Activated T-helper 17 cell treated with anti-CD3 and anti-CD28 coated beads, Interleukin-2, amount 50 U/mL, for 72 hours (primary cell): ENCODE measurements around the gene UVSSA. TPM values are rescaled to one million over a fixed set of nuclear protein-coding genes. Genes with fewer than 3 reads are reported as not detected.

ENCODE experiments used
- ATAC-seq: fragments of 150-1000 bp; cut with Tn5 transposase; replicated peaks from 2 replicates; pipeline ENCODE4 v1.10.0; 2021; ENCODE audit warnings: mild to moderate bottlenecking, moderate library complexity
- H3K27ac Mint-ChIP-seq: one replicate; pipeline ENCODE4 v1.8.0; 2022; ENCODE audit warnings: mixed read lengths
- H3K27me3 Mint-ChIP-seq: one replicate; pipeline ENCODE4 v1.8.0; 2022; ENCODE audit warnings: mixed read lengths
- H3K36me3 Mint-ChIP-seq: one replicate; pipeline ENCODE4 v1.8.0; 2022; ENCODE audit warnings: low read depth, mild to moderate bottlenecking, mixed read lengths
- H3K4me1 Mint-ChIP-seq: one replicate; pipeline ENCODE4 v1.8.0; 2022; ENCODE audit warnings: mixed read lengths
- H3K4me3 Mint-ChIP-seq: one replicate; pipeline ENCODE4 v1.8.0; 2022; ENCODE audit warnings: mild to moderate bottlenecking, mixed read lengths
- H3K9me3 Mint-ChIP-seq: one replicate; pipeline ENCODE4 v1.8.0; 2022; ENCODE audit warnings: mixed read lengths
- total RNA-seq, 2 donors: library from RNA; stranded (reverse); gene quantifications; one replicate each; pipeline ENCODE4 v1.2.3, GENCODE V29; 2022

UVSSA gene
- total RNA-seq, 2 donors from 2014 or later, result 15.8 to 22.3 TPM

DNA sequence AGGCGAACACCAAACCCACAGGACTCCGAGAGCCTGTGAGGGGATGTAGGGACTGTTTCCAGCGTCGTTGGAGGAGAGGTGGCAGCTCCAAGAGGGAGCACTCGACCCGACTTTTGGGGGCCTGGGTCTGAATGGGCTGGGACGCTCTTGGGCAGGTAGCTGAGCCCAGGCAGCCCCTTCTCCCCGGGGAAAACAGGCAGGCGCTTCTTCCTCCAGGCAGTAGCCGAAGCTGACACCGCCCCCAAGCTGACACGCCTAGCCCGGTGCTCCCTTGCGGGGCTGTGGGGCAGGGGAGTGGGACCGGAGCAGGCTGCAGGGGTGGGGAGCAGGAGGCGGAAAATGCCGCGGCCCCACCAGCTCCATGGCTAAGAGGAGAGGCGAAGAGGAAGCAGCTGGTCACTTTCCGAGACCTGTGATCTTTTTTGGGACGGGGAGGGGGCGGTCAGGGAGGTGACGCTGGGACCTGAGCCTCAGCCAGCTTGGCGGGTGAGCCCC is 55.1 kb downstream of the UVSSA start:
- no peak for ATAC-seq
- Mint-ChIP-seq H3K36me3 (peaks cover 5% of the 10 kb centered on the region), H3K27ac (no peak overlapping the region), H3K4me3 (no peak overlapping the region), H3K27me3 (peaks cover 11% of the 10 kb centered on the region), H3K4me1 (no peaks in the 10 kb centered on the region), H3K9me3 (no peaks in the 10 kb centered on the region)

DNA sequence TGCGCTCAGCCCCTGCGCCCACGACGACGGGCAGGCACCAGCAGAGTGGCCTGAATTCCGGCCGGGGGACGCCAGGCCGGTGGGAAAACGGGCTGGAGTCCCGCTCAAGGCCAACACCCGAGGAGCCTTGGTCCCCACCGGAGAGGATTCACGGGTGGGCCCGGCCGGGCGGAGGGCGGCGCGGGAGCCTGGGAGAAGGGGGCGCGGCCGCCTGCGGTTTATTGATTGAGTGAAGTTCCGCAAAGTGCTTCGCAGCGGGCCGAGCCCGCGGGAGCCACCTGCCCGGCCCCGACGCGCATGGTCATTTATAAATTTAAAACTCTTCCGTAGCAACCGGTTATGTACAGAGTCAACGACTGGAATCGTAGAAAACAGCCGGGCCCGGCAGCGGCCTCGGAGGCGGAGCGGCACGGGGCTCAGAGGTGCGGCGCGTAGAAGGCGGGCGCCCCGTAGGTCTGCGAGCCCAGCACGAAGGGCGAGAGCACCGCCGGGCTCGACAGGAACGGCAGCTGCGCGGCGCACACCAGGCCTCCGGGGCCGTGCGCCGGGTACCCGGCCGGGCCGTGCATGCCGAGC is 55.6 kb downstream of the UVSSA start:
- H3K4me3 Mint-ChIP-seq, result no peak overlapping the region
- no peak overlapping the region for H3K27ac Mint-ChIP-seq
- H3K36me3 Mint-ChIP-seq, result peaks cover 5% of the 10 kb centered on the region
- no peaks in the 10 kb centered on the region for H3K9me3 Mint-ChIP-seq
- peaks cover 14% of the 10 kb centered on the region for H3K27me3 Mint-ChIP-seq
- H3K4me1 Mint-ChIP-seq, result no peaks in the 10 kb centered on the region
- no peak for ATAC-seq

DNA sequence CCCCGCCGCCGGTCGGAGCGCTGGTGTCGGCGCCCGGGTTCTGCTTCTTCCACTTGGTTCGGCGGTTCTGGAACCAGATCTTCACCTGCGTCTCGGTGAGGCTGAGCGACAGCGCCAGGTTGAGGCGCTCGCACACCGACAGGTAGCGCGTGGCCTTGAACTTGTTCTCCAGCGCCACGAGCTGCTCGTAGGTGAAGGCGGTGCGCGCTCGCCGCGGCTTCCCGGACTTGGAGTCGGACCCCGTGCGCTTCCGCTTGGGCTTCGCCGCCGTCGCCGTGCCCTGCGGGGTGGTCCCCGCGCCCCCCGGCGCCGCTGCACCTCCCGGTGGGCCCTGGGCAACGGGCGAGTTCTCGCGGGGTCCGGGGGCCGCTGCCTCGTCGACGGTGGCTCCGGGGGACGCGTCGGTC is 56.2 kb downstream of the UVSSA start:
- H3K27ac Mint-ChIP-seq, result no peak overlapping the region
- H3K36me3 Mint-ChIP-seq, result peaks cover 5% of the 10 kb centered on the region
- no peak for ATAC-seq
- no peaks in the 10 kb centered on the region for H3K4me1 Mint-ChIP-seq
- no peak overlapping the region for H3K4me3 Mint-ChIP-seq
- no peaks in the 10 kb centered on the region for H3K9me3 Mint-ChIP-seq
- peaks cover 16% of the 10 kb centered on the region for H3K27me3 Mint-ChIP-seq

DNA sequence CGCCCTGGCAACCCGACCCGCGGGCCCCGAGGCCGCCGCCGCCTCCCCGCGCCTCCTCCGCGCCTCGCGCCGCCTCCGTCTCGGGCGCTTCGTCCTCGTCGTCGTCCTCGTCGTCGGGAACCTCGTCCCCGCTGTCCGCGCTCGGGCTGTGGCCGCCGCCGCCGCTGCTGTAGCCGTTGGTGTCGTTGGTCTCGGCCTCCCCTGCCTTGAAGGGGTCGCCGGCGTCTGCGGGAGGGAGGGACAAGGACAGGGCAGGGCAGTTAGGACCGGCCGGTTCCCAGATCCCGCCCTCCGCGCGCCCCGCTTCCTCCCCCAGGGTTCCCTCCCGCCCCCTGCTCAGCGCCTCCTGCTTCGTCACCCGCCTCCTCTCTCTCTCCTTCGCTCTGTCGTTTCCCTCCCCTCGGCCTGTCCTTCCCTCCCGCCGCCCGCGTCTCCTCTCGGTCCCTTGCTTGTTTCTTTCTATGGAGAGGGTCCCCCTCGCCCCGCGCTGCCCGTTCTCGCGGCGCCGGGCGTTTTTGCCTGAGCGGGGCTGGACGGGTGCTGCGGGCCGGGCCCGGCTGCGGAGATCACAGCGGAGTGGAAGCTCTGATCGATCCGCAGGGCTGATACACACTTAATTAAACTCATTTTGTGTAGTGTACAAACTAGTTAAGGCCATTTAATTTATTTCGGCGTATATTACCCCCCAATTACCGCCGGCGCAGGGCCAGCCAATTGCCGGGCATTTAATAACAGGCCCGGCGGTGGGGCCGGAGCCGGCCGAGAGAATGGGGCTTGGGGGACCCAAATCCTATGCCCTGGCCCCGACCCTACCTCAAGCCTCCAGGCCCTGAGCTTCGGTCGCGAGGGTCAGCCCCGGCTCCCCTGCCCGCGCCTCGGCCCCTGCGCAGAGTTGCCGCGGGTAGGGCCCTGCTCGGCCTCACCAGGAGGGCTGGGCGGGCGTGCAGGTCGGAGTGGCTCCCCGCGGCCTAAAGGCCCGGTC is 56.9 kb downstream of the UVSSA start:
- no peak overlapping the region for H3K27ac Mint-ChIP-seq
- no peak for ATAC-seq
- H3K36me3 Mint-ChIP-seq, result peaks cover 5% of the 10 kb centered on the region
- no peaks in the 10 kb centered on the region for H3K9me3 Mint-ChIP-seq
- peaks cover 23% of the 10 kb centered on the region for H3K27me3 Mint-ChIP-seq
- no peak overlapping the region for H3K4me3 Mint-ChIP-seq
- no peaks in the 10 kb centered on the region for H3K4me1 Mint-ChIP-seq

DNA sequence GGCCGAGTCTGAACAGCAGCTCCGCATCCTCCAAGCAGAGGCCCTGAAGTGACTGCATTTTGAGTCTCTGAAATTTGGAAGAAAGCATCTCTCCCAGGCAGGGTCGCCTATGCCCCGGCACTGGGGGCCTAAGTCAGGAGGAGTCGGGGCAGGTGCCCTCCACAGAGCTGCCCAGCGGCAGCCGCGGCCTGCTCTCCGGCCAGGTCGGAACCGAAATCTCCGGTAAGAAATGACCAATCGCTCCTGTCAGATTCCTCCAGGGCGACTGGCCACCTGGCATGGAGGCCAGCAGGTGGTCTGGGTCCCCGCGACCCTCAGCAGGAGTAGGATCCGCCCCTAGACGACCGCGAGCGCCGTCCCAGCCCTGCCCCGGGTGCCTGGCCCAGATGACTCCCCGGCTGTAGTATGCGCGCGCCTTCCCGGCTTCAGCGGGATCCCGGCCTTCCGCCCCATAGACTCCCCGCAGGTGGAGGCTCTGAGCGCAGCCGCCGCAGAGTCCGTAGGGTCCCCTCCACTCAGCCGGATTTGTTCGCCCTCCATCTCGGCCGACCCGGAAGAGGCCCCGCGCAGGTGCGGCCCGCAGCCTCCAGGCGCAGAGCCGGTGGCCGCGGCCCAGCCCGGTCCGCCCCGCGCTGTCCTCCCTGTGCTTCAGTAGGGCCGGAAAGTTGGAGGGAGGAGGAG is 57.7 kb downstream of the UVSSA start:
- ATAC-seq, result no peak
- H3K27me3 Mint-ChIP-seq, result peaks cover 29% of the 10 kb centered on the region
- H3K4me3 Mint-ChIP-seq, result no peak overlapping the region
- H3K27ac Mint-ChIP-seq, result no peak overlapping the region
- H3K36me3 Mint-ChIP-seq, result peaks cover 5% of the 10 kb centered on the region
- H3K9me3 Mint-ChIP-seq, result no peaks in the 10 kb centered on the region
- H3K4me1 Mint-ChIP-seq, result no peaks in the 10 kb centered on the region

DNA sequence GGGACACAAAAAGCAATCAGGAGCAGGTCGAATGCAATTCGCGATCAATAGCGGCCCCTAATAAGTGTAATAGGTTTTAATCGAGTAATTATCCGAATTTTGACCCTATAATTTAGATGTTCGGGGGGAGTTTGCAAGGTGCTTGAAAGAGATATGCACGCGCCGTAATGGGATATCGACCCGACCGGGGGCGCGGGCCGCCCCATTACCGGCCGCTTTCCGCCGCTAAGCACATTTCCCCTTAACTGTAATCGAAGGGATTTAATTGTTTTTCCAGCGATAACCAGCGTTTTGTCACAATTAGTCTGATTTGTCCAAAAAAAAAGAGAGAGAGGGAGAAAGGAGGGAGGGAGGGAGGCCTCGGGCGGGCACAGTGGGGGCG is 58.2 kb downstream of the UVSSA start:
- no peak for ATAC-seq
- H3K27me3 Mint-ChIP-seq, result peaks cover 32% of the 10 kb centered on the region
- no peaks in the 10 kb centered on the region for H3K4me1 Mint-ChIP-seq
- peaks cover 5% of the 10 kb centered on the region for H3K36me3 Mint-ChIP-seq
- no peak overlapping the region for H3K4me3 Mint-ChIP-seq
- H3K9me3 Mint-ChIP-seq, result no peaks in the 10 kb centered on the region
- H3K27ac Mint-ChIP-seq, result no peak overlapping the region

DNA sequence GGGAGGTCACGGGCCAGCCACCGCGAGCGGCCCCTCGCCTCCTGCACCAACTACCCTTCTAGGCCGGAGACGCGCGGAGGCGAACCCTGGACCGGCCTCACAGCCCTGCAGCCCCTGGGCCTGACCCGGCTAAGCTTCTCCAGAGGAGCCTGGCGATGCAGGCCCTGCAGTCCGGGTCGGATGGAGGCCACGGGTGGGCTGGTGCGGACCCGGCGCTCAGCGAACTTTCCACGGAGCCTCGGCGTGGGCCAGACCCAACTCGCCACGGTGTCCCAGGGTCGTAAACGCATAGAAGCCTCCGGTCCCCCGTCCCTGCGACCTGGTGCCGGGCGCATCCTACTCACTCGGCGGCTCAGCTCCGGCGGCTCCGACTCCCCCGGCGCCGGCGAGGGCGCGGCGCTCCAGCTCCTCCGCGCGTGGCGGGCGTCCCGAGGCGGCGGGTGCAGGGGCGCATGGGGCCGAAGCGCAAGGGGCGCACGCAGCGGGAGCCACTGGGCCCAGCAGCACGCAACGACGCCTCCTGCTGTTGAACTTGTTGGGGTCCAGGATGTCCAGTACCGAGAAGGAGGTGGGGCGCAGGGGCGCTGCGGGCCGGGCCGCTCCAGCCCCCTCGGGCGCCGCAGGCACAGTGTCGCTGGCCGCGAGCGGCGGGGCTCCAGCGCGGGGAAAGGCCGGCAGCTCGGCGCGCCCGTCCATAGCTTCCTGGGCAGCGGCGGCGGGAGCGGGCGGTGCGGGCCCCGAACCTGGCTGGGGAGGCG is 58.8 kb downstream of the UVSSA start:
- Mint-ChIP-seq H3K27me3 (peaks cover 30% of the 10 kb centered on the region), H3K9me3 (no peaks in the 10 kb centered on the region), H3K36me3 (peaks cover 5% of the 10 kb centered on the region), H3K4me1 (no peaks in the 10 kb centered on the region), H3K27ac (no peak overlapping the region), H3K4me3 (no peak overlapping the region)
- no peak for ATAC-seq

DNA sequence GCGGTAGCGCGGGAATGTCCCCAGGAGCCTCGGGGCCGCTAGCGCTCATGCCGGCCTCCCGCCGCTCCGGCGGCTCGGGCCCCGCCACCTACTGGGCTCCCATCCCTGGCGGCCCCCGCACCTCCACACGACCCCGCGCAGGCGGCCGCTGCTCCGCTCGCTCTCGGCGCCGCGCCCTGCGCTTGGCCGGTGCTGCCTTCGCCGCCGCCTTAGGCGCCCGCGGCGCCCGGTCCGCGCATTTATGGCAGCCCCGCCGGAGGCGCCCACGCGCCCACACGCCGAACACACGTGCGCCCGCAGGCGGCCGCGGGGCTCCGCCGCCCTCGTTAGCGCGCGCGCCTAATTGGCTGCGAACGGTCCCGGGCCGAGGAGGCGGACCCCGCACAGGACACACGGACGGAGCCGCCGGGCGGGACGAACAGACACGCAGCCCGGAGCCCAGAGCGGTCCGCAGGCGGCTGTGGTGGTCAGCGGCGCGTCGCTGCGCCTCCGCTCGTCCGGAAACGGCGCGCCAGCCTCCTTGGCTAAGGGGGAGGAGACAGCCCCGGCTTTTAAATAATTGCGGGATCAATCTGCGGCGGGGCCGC is 59.5 kb downstream of the UVSSA start, which contains the start of gene NKX1-1:
NKX1-1 (minus strand) TSS at position 49 of the 587 bp plus-strand sequence; CDS start at position 49, 0 bp downstream.
- Mint-ChIP-seq H3K4me1 (no peaks in the 10 kb centered on the region), H3K27me3 (peaks cover 34% of the 10 kb centered on the region), H3K36me3 (peaks cover 5% of the 10 kb centered on the region), H3K9me3 (no peaks in the 10 kb centered on the region), H3K27ac (no peak within 1 kb of the TSS), H3K4me3 (no peak within 1 kb of the TSS)
- no peak for ATAC-seq

DNA sequence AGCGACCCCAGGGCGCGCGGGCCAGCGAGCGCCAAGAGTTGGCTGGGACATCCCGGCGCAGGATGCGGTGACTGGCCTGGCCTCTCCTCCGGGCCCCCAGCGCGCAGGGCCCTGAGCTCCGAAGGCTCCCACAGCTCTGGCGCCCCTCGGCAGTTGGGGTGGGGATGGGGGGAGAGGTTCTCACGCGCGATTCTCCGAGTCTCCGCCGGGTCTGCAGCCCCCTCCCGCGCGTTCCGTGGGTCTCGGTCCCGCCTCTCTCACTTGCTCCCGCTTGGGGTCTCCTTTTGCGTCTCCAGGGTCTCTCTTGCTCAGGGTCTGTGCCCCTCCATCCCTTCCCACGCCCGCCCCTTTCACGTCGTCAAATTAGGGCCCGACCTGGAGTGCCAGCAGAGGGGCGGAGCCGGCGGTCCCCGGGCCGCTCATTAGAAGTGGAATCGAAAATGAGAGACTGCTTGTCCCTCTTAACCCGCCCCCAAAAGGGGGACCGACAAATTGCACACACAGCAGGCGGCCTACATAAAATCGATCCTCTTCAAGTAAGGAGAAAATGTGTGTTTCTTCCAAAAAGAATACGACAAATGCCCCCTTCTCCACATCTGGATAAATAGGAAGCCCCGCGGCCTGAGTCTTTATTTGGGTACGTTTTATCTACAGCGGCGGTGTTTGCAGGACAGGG is 60.1 kb downstream of the UVSSA start:
- Mint-ChIP-seq H3K4me1 (no peaks in the 10 kb centered on the region), H3K36me3 (peaks cover 5% of the 10 kb centered on the region), H3K9me3 (no peaks in the 10 kb centered on the region), H3K27me3 (peaks cover 40% of the 10 kb centered on the region), H3K27ac (no peak overlapping the region), H3K4me3 (no peak overlapping the region)
- no peak for ATAC-seq

DNA sequence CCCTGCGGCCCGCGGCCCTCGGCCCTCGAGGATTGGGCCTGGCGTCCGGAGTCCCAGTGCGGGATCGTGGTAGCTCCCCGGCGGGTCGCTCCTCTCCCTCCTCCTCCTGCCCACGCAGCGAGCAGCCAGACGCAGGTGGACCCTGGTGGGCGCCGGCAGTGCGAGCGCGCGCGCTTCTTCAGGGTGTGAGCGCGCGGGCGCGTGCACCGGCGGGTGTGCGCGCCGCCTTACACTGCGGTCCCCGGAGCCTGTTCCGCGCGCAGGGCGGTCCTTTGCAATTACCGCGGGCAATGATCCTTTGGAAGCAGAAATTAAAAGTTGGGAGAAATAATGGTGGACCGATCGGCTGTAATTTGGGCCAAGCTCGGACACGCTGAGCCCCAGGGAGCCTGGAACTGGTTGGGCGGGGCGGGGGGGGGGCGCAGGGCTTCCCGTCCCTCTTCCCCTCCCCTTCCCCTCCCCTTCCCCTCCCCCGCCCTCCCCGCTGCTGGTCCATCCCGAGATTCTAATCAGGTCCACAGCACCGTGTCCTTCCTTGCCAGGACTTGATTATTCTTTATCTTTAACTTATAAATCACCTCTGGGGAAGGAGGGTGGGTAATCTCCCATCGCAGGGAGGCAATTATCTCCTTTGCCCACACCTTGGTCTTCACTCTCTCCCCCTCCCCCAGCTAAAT is 60.8 kb downstream of the UVSSA start:
- H3K9me3 Mint-ChIP-seq, result no peaks in the 10 kb centered on the region
- H3K27ac Mint-ChIP-seq, result no peak overlapping the region
- H3K4me1 Mint-ChIP-seq, result no peaks in the 10 kb centered on the region
- no peak for ATAC-seq
- H3K27me3 Mint-ChIP-seq, result peaks cover 41% of the 10 kb centered on the region
- H3K36me3 Mint-ChIP-seq, result peaks cover 5% of the 10 kb centered on the region
- H3K4me3 Mint-ChIP-seq, result no peak overlapping the region

DNA sequence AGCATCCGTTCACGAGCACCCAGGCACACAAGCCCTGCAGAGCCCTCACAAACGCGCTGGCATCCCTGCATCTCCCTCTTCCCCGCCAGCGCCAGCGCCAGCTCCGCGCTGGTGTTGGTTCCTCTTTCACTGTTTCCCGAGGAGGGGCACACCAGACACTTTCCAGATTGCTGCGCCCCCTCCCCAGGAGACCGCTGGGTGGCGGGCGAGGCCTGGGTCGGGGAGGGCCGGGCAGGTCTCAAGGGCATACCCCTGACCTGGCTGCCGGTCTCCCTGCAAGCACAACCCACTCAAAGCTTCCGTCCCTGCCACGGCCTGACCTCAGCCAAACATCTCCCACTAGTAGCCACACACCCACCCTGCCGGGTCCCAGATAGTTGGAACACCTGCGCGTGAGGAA is 61.4 kb downstream of the UVSSA start:
- no peak for ATAC-seq
- Mint-ChIP-seq H3K4me3 (no peak overlapping the region), H3K4me1 (no peaks in the 10 kb centered on the region)

DNA sequence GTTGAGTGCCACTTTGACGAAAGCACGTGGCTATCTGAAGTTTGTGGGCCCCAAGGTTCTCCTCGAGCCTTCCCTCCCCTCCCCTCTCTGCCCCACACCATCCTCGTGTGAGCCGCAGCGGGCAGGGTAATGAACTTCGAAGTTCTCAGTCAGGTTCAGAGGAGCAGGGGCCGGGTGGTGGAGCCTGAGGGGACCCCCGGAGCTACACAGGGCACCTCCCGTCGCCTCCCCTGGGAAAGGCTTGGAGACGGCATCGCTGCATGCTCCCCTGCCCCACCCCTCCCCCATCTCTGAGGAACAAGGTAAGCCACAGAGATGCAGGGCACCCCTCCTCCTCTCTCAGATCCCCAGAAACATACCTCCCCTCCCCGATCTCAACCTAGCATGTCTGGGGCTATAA is 62.1 kb downstream of the UVSSA start:
- Mint-ChIP-seq H3K9me3 (no peaks in the 10 kb centered on the region), H3K36me3 (peaks cover 5% of the 10 kb centered on the region), H3K27ac (no peak overlapping the region), H3K4me1 (no peaks in the 10 kb centered on the region), H3K4me3 (no peak overlapping the region), H3K27me3 (peaks cover 43% of the 10 kb centered on the region)
- no peak for ATAC-seq

More for the DNA sequence above, 61.4 kb downstream of the UVSSA start:
- Mint-ChIP-seq H3K9me3 (no peaks in the 10 kb centered on the region), H3K36me3 (peaks cover 5% of the 10 kb centered on the region), H3K27me3 (peaks cover 43% of the 10 kb centered on the region), H3K27ac (no peak overlapping the region)
